HEK293T (cell line): Measurements from ENCODE around the gene CUBN.

Experiments used
- FOXM1 ChIP-seq: fragments of 450-650 bp; IDR thresholded peaks from 2 replicates; pipeline ENCODE4 v1.6.1; 2017; ENCODE audit warnings: mild to moderate bottlenecking, borderline replicate concordance
- SP1 ChIP-seq: fragments of 450-650 bp; IDR thresholded peaks from 2 replicates; pipeline ENCODE4 v1.6.1; 2017

GRCh38 chr10:16832351-16833080 is 297.1 kb downstream of the CUBN start:
- no peak for TF ChIP-seq FOXM1
- TF ChIP-seq SP1 = no peak
